Muscle layer of colon (tissue), 2 donors: ENCODE measurements around the gene CSNK2A1.

Source experiments
- H3K27ac ChIP-seq: one replicate; pipeline ENCODE4 v1.7.0; 2013; ENCODE audit warnings: low read depth, mild to moderate bottlenecking, low read length, moderate library complexity
- H3K27me3 ChIP-seq, 2 donors: one replicate each; pipeline ENCODE4 v1.7.0; 2013; ENCODE audit warnings: low read length in 2 of 2, mild to moderate bottlenecking in 2 of 2; ENCODE audit not compliant: insufficient read depth in 2 of 2, control insufficient read depth in 1 of 2
- H3K36me3 ChIP-seq: one replicate; pipeline ENCODE4 v1.7.0; 2013; ENCODE audit warnings: mild to moderate bottlenecking, low read length; ENCODE audit not compliant: insufficient read depth
- H3K4me1 ChIP-seq: one replicate; pipeline ENCODE4 v1.7.0; 2013; ENCODE audit warnings: mild to moderate bottlenecking, low read length; ENCODE audit not compliant: insufficient read depth
- H3K4me3 ChIP-seq, 2 donors: one replicate each; pipeline ENCODE4 v1.7.0; 2013; ENCODE audit warnings: low read length in 2 of 2, low read depth in 1 of 2, mild to moderate bottlenecking in 1 of 2, moderate library complexity in 1 of 2
- H3K9ac ChIP-seq: one replicate; pipeline ENCODE4 v1.7.0; 2013; ENCODE audit warnings: low read length
- H3K9me3 ChIP-seq: one replicate; pipeline ENCODE4 v1.7.0; 2013; ENCODE audit warnings: mild to moderate bottlenecking, low read length
- donor health status: abdominal sarcoma.
- donor health status: Adenocarcinoma of cecum.

Gene CSNK2A1

DNA sequence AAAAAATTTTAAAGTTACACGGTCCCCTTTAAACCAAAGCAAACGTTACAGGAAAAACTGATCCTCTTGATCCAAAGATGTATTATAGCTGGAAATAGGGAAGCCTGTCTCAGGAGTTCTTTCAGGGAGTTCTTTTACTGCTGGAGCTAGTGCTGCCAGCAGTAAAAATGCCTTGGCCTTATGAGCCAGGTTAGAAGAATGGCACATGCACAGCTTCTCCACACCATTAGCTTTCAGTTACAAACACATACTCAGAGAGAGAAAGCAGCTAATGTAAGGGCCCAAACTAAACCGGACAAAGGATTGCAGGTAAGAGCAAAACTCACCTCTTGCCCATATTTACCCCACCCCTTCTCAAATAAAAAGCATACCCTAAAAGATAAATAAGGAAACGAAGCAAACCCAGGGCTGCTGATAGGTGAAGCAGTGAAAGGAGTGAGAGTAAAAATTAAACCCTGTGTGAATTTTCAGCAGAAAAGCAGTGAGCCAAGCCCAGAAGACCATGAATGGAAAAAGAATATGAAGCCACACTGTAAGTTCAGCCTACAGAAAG is 100.3 kb downstream of the CSNK2A1 start:
- no peaks in the 10 kb centered on the region for H3K9me3 ChIP-seq
- H3K9ac ChIP-seq: no peak overlapping the region
- H3K4me1 ChIP-seq: peaks cover 7% of the 10 kb centered on the region
- no peak overlapping the region for H3K27ac ChIP-seq
- no peaks in the 10 kb centered on the region for H3K27me3 ChIP-seq
- H3K36me3 ChIP-seq: peaks cover 54% of the 10 kb centered on the region
- no peak overlapping the region for H3K4me3 ChIP-seq

DNA sequence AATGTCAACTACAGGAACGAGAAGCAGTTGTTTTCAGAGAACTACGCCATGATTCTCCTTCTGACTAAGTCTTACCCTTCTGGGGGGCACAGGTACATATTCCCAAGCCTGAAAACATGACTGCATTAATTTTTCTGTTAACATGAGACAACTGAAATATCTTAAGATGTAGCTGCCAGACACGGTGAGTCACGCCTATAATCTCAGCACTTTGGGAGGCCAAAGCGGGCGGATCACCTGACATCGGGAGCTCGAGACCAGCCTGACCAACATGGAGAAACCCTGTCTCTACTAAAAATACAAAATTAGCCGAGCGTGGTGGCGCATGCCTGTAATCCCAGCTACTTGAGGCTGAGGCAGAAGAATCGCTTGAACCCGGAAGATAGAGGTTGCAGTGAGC is 103.0 kb downstream of the CSNK2A1 start:
- no peak overlapping the region for H3K9ac ChIP-seq
- no peak overlapping the region for H3K27ac ChIP-seq
- no peaks in the 10 kb centered on the region for H3K27me3 ChIP-seq
- H3K36me3 ChIP-seq: peaks cover 70% of the 10 kb centered on the region
- peaks cover 7% of the 10 kb centered on the region for H3K4me1 ChIP-seq
- H3K9me3 ChIP-seq: no peaks in the 10 kb centered on the region
- no peak overlapping the region for H3K4me3 ChIP-seq

DNA sequence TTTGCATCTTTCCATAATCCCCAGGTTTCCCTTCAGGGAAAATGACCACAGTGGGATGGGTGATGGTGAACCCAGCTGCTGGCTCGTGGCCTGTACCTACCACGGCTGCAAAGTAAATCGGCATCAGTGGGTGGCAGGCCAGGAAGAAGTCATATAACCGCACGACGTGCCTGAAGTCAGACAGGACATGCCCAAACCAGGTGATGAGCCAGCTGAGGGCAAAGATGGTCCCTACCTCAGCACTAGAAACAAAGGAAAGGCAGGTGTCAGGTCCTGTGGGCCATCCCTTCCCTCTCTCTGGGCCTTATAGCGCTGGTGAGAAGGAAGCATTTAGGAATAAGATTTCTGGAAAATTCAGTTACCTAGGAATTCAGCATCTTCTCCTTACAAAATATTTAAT is 103.4 kb downstream of the CSNK2A1 start:
- no peak overlapping the region for H3K27ac ChIP-seq
- H3K36me3 ChIP-seq: peaks cover 73% of the 10 kb centered on the region

DNA sequence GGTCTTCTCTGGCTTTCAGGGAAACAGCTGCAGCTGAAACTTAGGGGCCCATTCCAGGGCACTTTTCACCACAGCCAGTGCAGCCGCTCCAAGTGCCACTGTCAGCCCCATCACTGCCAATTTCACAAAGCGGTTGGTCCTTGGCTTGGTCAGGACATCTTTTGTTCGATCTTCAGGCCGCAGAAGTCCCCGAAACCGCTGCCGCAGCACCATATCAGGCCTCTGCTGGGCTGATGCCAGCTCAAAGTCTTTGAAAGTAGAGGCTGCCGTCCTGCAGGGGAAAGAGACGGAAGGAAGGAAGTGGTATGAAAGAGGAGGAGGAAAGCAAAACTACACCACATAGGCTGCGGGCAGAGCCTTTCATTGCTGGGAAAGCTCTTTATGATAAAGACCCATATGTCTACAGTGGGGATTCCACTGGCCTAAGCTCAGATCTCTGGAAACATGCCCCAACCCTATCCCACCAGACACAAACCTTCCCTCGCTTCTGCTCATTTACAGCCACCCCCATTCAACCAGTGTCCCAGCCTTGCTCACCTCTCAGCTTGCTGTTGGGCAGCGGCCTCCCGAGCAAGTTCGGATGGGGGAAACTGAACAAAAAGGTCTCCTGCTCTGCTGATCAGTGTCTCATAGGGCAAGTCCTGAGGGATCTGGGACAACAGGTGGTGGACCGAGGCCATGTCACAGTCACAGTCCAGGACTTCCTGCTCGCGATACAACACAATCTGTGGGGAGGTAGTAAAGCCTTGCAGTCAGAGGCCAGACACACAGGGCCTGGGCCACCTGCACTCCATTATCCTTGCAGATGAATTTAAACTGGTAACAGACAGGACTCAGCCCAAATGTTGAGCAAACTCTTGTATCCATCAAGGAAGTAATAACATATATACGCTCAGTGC is 104.8 kb downstream of the CSNK2A1 start:
- H3K4me3 ChIP-seq: no peak overlapping the region

More for the DNA sequence above, 103.4 kb downstream of the CSNK2A1 start:
- Histone ChIP-seq H3K9me3 (no peaks in the 10 kb centered on the region), H3K27me3 (no peaks in the 10 kb centered on the region), H3K9ac (no peak overlapping the region), H3K4me3 (no peak overlapping the region), H3K4me1 (peaks cover 6% of the 10 kb centered on the region)

DNA sequence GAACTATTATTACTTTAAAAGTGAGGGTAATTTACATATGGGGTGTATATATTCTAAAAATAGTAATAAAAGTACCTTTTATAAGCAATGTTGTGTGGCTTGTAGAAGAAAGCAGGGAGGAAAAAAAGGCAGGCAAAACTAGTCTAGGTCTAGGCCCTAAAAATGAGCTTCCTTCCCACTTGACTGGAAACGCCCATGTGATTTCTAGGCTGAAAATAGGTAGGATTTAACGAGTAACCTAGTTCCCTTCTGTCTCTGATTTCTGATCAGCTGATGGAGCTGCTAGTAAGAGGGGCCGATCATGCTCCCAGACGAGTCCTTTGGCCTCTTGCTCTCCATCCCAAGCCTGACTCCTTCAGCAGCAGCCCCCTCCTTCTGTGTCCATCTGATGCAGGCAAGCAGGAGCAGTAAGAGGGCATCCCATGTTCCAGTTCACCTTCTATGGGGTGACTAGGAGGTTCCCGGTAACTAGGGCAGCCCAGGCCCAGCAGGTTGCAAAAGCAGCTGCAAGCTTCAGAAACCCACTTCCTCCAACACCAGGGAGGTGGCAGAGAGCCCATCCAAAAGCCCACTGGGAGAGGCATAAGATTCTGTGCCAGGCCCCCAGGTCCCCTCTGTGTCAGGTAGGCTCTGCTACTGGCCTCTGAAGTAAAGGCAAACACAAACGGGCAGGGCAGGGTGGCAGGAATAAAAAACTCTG is 105.7 kb downstream of the CSNK2A1 start:
- peaks cover 78% of the 10 kb centered on the region for H3K36me3 ChIP-seq
- H3K27ac ChIP-seq: no peak overlapping the region
- no peak overlapping the region for H3K9ac ChIP-seq
- H3K9me3 ChIP-seq: no peaks in the 10 kb centered on the region
- no peaks in the 10 kb centered on the region for H3K27me3 ChIP-seq
- no peaks in the 10 kb centered on the region for H3K4me1 ChIP-seq
- no peak overlapping the region for H3K4me3 ChIP-seq

More for the DNA sequence above, 104.8 kb downstream of the CSNK2A1 start:
- H3K4me1 ChIP-seq: no peaks in the 10 kb centered on the region
- peaks cover 72% of the 10 kb centered on the region for H3K36me3 ChIP-seq
- H3K27ac ChIP-seq: no peak overlapping the region
- H3K9me3 ChIP-seq: no peaks in the 10 kb centered on the region
- no peak overlapping the region for H3K9ac ChIP-seq
- no peaks in the 10 kb centered on the region for H3K27me3 ChIP-seq

DNA sequence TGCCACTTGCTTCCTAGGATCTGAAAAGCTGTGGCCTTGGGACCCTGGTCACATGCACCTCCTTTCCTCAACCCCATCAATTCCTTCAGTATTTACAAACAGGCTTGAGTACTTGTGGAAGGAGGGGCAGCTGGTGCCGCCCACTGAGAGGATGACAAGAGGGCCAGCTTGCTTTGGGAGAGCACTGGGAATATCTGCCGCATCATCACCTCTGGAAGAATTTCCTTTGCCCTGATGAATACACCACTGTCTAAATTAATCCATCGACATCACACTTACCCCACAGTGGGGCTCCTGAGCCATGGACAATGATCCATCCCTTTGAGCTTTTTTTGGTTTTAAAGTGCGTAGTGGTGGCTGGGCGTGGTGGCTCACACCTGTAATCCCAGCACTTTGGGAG is 107.1 kb downstream of the CSNK2A1 start:
- Histone ChIP-seq H3K27me3 (no peaks in the 10 kb centered on the region), H3K9me3 (no peaks in the 10 kb centered on the region), H3K36me3 (peaks cover 72% of the 10 kb centered on the region), H3K4me3 (no peak overlapping the region), H3K27ac (no peak overlapping the region), H3K9ac (no peak overlapping the region), H3K4me1 (no peaks in the 10 kb centered on the region)

DNA sequence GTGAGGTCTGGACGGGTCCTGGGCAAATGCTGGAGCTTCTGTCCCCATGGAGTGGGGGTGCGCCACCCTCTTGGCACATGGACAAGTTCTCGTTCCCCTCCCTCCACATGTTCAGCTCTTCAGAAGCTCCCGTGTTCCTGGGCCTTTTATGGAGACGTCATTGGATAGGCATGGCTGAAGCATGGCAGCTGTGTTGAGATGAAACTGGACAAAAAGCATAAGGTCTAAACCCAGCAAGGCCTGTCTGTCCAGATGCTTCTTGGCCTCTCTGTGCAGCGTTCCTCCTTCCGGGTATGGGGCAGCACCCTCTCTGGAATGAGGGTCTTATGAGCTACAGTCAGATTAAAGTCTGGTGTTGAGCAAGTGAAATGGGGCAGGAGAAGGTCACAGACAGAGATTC is 108.0 kb downstream of the CSNK2A1 start:
- H3K27me3 ChIP-seq: no peaks in the 10 kb centered on the region
- H3K9me3 ChIP-seq: no peaks in the 10 kb centered on the region
- no peak overlapping the region for H3K27ac ChIP-seq
- H3K9ac ChIP-seq: no peak overlapping the region
- H3K4me3 ChIP-seq: no peak overlapping the region
- H3K36me3 ChIP-seq: peaks cover 72% of the 10 kb centered on the region
- no peaks in the 10 kb centered on the region for H3K4me1 ChIP-seq

DNA sequence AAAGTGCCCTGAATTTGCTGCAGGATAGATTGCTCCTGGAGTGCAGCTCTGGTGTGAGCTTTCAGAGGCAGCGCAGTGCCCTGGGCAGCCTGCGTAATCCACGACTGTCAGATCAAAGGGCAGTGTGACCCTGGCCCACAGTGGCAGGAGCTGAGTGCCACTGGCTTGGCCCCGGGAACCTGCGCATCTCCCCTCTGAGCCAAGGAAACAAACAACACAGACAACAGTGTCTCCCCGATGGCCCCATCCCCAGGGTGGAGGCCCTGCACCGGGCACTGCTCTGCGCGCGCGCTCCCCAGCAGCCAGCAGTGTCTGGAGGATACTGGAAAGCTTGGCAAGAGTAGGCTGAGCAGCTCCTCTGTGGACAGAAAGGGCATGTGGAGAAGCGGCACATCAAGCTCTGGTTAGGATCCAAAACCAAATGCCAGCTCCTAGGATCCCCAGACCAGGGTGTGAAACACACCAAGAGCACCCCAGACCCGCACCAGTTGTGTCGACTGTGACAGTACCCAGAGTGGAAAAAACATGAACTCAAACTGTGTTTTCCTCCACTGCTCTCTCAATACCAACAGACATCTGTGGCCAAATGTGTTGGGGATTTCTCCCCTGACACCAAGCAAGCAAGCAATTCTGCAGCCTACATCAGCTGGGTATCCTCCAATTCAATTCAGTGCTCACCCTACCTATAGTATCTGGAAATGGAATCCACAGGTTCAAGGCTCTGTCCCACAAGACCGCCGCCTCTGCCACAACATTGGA is 108.8 kb downstream of the CSNK2A1 start:
- Histone ChIP-seq H3K36me3 (peaks cover 72% of the 10 kb centered on the region), H3K9me3 (no peaks in the 10 kb centered on the region), H3K27ac (no peak overlapping the region), H3K27me3 (no peaks in the 10 kb centered on the region), H3K4me1 (no peaks in the 10 kb centered on the region), H3K9ac (no peak overlapping the region), H3K4me3 (no peak overlapping the region)

DNA sequence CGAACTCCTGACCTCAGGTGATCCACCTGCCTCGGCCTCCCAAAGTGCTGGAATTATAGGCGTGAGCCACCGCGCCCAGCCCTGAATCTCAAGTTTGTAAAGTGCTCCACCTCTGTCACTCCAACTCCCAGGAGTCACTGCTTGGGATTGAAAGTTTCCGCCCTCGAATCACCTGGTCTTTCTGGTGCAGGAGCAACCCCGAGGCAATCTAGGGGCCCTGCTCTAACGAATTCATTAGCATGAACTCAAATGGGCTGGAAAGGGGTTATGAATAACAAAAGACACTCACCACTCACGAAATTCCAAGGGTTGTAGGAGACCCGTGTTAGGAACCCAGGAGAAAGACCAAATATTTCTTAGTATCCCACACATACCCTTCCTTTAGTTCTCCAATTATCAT is 109.4 kb downstream of the CSNK2A1 start:
- no peaks in the 10 kb centered on the region for H3K27me3 ChIP-seq
- H3K36me3 ChIP-seq: peaks cover 72% of the 10 kb centered on the region
- H3K4me3 ChIP-seq: no peak overlapping the region
- H3K9me3 ChIP-seq: no peaks in the 10 kb centered on the region
- no peaks in the 10 kb centered on the region for H3K4me1 ChIP-seq
- H3K27ac ChIP-seq: no peak overlapping the region
- H3K9ac ChIP-seq: no peak overlapping the region

DNA sequence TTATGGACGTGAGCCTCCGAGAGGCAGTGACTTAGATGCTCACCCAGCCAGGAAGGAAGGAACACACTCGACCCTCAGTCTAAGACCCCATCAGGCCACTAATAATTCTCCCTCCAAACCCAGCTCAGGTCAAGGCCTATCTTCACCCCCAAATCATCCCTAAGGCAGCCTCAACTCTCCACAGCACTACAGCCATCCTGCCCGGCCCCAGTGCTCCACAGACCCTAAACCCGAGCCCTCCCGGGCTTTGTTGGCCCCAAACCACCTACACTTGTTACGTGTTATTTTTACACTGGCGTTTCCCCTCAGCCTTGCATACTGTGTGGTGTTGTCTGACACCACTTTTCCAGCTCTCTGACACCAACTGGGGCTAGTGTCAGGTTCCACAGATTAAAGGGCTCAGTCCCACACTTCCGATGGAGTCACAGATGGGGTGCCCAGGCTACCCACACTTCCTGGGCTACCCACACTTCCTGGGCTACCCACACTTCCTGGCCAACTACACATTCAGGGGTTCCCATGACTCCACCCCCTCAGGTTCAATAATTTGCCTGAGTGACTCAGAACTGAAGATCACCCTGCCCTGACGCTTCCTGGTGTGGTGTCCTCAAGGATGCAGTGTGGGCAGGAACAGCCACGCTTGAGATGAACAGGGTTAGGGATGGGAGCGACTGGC is 110.2 kb downstream of the CSNK2A1 start:
- Histone ChIP-seq H3K36me3 (peaks cover 65% of the 10 kb centered on the region), H3K4me3 (no peak overlapping the region), H3K27me3 (no peaks in the 10 kb centered on the region), H3K9me3 (no peaks in the 10 kb centered on the region), H3K27ac (no peak overlapping the region), H3K4me1 (no peaks in the 10 kb centered on the region), H3K9ac (no peak overlapping the region)
